GM12891 (cell line): ENCODE results near the gene NTPCR.

Experiments
- POLR2A ChIP-seq: IDR thresholded peaks from 2 replicates; pipeline ENCODE4 v1.6.1; 2011; ENCODE audit warnings: low read depth, low read length, control low read depth
- POLR2AphosphoS5 ChIP-seq: IDR thresholded peaks from 2 replicates; pipeline ENCODE4 v1.6.1; 2011; ENCODE audit warnings: low read depth, low read length, control low read depth
- POU2F2 ChIP-seq: IDR thresholded peaks from 2 replicates; pipeline ENCODE4 v1.6.1; 2011; ENCODE audit warnings: low read depth, mild to moderate bottlenecking, control low read depth, low read length, moderate library complexity

DNA sequence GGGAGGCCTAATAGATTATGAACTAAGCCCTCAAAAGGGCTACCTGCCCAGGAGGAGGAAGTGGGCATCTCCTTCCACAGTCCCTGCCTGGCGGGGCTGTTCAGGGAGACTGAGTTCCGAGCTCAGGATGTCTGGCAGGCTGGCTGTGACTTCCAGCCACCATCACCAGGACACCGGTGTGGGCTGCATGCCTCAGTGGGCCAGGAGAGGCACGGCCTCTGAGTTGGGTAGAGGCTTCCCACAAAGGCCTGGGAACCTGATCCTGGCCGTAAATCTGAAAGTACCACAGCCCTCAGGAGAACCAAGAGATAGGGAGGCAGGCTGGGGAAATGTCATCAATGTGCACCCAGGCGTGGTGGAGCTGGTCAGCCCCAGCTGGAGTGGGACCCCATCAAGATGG lies 29.1 kb downstream of the NTPCR start:
- TF ChIP-seq POLR2AphosphoS5 (no peak), POLR2A (no peak), POU2F2 (no peak)
